OCI-M2 (cell line): ENCODE results near the gene ZNF750.

ENCODE experiments used
- DNase-seq: peaks from one replicate; lab custom pipeline; 2025; ENCODE audit not compliant: unreplicated experiment; lab: John Stamatoyannopoulos, UW

The ZNF750 gene

GRCh38 chr17:82836823-82837357 is 2.9 kb downstream of the ZNF750 start:
- no peak for DNase-seq

- no peak for DNase-seq
Measured at GRCh38 chr17:82835766-82836512, 3.9 kb downstream of the ZNF750 start.

GRCh38 chr17:82835122-82835521 is 4.7 kb downstream of the ZNF750 start:
- no peak for DNase-seq

- no peak for DNase-seq
Measured at GRCh38 chr17:82832881-82833475, 6.8 kb downstream of the ZNF750 start.

GRCh38 chr17:82832411-82832810 is 7.4 kb downstream of the ZNF750 start:
- no peak for DNase-seq

- no peak for DNase-seq
Measured at GRCh38 chr17:82831818-82832200, 8.0 kb downstream of the ZNF750 start.

GRCh38 chr17:82831041-82831817 is 8.6 kb downstream of the ZNF750 start:
- DNase-seq, result no peak

GRCh38 chr17:82830249-82830661 is 9.6 kb downstream of the ZNF750 start:
- DNase-seq, result no peak

GRCh38 chr17:82828875-82829487 is 10.8 kb downstream of the ZNF750 start:
- no peak for DNase-seq

GRCh38 chr17:82826956-82827355 is 12.9 kb downstream of the ZNF750 start:
- DNase-seq, result no peak

GRCh38 chr17:82826211-82826610 is 13.6 kb downstream of the ZNF750 start:
- no peak for DNase-seq

- no peak for DNase-seq
Measured at GRCh38 chr17:82825540-82826124, 14.2 kb downstream of the ZNF750 start.

- no peak for DNase-seq
Measured at GRCh38 chr17:82823004-82823403, 16.8 kb downstream of the ZNF750 start.

- DNase-seq, result no peak
Measured at GRCh38 chr17:82822281-82822680, 17.5 kb downstream of the ZNF750 start.

- DNase-seq, result no peak
Measured at GRCh38 chr17:82821554-82821953, 18.3 kb downstream of the ZNF750 start.

GRCh38 chr17:82820278-82821251 is 19.3 kb downstream of the ZNF750 start:
- DNase-seq, result no peak

- no peak for DNase-seq
Measured at GRCh38 chr17:82817947-82818346, 21.9 kb downstream of the ZNF750 start.

GRCh38 chr17:82816358-82816757 is 23.5 kb downstream of the ZNF750 start:
- no peak for DNase-seq

- DNase-seq, result no peak
Measured at GRCh38 chr17:82815790-82816305, 24.0 kb downstream of the ZNF750 start.

GRCh38 chr17:82815354-82815753 is 24.5 kb downstream of the ZNF750 start:
- no peak for DNase-seq
